K562 treated with DMSO at 1 percent for 12 hours (cell line): ENCODE results near the gene GCM1. TPM values are rescaled to one million over a fixed set of nuclear protein-coding genes. Genes with fewer than 3 reads are reported as not detected.

Experiments
- total RNA-seq: library from RNA; unstranded; fragments of 300-600 nt; gene quantifications from 2 replicates; pipeline ENCODE4 v1.2.3, GENCODE V29; 2022; ENCODE audit not compliant: insufficient read depth

GCM1 gene
- total RNA-seq: not detected in 2 replicates

GRCh38 chr6:53148684-53149083 lies at the start of gene GCM1:
TSS of gene GCM1 (minus strand) at chr6:53148841. CDS start at chr6:53145632, 3,209 bp downstream.

Other genes with a start within 250 kb of the GCM1 start
- gene GSTA3, start 239.1 kb downstream of the GCM1 start, total RNA-seq: not detected in 2 replicates
- 1.5 and 4.3 TPM in 2 replicates for gene GSTA4, start 153.6 kb downstream of the GCM1 start, total RNA-seq
- gene CILK1, start 87.0 kb downstream of the GCM1 start, total RNA-seq: 1.0 and 4.5 TPM in 2 replicates
- gene FBXO9, start 83.4 kb downstream of the GCM1 start, total RNA-seq: 24.0 and 55.3 TPM in 2 replicates
- gene ELOVL5, start 200.1 kb upstream of the GCM1 start, total RNA-seq: 63.2 and 120 TPM in 2 replicates